NCI-H1694 (cell line): ENCODE data around the gene NDST1.

Experiments used
- DNase-seq: peaks from one replicate; lab custom pipeline; 2025; lab: John Stamatoyannopoulos, UW

The NDST1 gene

GRCh38 chr5:150489360-150490295 is 18.3 kb upstream of the NDST1 start:
- no peak for DNase-seq

- no peak for DNase-seq
These were observed 17.6 kb upstream of the NDST1 start for GRCh38 chr5:150490296-150490669.

- DNase-seq: no peak
These were observed 17.2 kb upstream of the NDST1 start for GRCh38 chr5:150490754-150491153.

DNA sequence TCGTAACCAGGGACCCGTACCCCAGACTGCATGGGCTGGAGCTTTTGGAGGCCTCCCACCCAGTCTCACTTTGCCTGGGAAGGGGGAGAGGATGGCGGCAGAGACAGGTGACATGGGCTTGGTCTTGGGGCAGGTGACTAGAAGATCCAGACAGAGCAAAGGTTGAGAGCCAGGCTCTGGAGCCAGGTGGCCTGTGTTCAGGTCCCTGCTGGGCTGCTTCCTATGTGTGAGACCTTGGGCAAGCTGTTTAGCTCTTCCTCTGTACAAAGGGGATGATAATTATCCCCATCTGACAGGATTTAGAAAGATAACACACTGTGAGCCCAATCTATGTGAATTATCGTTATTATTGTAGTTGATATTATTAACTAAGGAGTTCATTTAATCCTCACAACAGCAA is 16.1 kb upstream of the NDST1 start:
- no peak for DNase-seq

DNA sequence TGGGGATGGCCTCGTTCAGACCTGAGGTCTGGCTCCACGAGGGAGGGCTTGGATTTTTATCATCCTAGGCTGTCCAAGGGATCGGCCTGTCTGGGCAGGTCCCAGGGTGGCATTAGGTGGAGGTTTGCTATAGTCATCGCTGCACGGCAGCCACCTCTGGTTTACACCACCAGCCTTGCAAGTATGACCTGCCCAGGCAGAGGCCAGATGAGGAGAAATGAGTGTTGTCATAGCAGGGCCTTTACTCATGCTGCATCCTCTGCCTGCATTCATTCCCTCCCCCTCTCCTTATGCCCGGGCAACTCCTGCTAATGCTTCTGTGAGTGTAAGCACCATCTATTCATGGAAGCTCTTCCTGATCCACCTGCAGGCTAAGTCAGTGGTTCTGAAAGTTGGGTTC is 15.3 kb upstream of the NDST1 start:
- no peak for DNase-seq

DNA sequence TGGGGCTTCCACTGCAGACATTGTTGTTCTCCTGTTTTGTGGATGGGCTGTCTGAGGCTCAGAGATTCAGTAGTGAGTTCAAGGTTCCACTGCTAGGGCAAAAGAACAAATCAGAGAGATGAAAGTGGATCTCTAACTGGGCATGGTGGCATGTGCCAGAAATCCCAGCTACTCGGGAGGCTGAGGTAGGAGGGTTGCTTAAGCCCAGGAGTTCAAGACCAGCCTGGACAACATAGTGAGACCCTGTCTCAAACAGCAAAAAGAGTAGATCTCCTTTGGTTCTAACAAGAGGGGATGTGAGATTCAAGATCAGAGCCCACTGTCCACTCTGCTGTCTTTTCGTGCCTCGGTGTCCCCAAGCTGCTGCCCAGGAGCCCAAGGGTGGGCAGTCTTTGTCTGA is 11.8 kb upstream of the NDST1 start:
- DNase-seq: no peak

GRCh38 chr5:150496534-150496933 is 11.4 kb upstream of the NDST1 start:
- no peak for DNase-seq

GRCh38 chr5:150497274-150497988 is 10.5 kb upstream of the NDST1 start:
- no peak for DNase-seq

DNA sequence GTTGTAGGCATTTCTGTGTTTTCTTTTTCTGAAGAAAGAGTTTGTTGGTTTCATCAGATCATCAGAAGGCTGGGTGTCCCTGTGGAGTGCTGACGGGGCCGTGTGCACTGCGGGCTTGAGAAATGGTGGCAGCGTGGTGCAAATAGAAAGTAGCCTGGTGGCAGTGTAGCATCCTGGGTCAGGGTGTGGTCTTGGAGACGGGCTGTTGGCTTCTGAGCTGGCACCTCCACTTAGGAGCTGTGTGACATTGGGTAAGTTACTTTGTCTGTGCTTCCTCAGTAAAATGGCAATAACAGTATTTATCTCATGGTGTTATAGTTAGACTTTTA is 10.0 kb upstream of the NDST1 start:
- no peak for DNase-seq

DNA sequence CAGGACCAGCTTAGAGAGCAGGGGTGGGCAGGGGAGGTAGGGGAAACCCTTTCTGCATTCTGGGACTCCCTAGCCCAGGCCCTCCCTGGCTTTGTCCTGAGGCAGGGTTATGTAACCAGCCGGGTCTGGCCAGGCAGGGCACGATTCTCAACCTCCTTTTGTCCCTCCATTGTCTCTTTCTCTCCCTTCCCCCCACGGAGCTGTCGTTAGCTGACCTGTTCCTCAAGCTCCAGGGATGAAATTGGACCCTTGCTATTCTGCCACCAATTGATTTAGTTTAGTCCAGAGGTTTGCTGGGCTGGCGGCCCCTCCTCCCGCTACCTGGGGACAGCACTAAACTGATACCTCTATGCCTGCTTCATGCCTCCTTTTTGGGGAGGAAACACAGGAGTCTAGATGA is 9.4 kb upstream of the NDST1 start:
- DNase-seq: no peak

- DNase-seq: no peak
These were observed 9.0 kb upstream of the NDST1 start for GRCh38 chr5:150498971-150499370.

- no peak for DNase-seq
These were observed 8.4 kb upstream of the NDST1 start for GRCh38 chr5:150499437-150499956.

- no peak for DNase-seq
These were observed 7.5 kb upstream of the NDST1 start for GRCh38 chr5:150500328-150500841.

- DNase-seq: no peak
These were observed 7.0 kb upstream of the NDST1 start for GRCh38 chr5:150500905-150501304.

DNA sequence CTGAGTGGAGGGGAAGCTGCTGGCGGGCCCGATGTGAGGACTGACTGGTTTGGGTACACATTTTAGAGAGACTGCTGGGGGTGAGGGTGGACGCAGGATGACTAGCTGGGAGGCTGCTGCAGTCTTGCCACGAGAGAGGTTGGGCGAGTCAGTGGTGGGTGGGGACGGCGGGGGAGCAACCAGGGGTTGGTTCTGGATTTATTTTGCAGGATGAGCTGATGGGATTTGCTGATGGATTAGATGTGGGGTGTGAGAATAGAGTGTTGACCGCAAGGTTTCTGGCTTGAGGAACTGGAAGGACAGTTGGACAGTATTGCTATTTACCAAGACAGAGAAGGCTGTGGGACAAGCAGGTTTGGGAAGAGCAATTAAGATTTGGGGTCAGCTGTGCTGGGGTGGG is 5.8 kb upstream of the NDST1 start:
- DNase-seq: no peak

DNA sequence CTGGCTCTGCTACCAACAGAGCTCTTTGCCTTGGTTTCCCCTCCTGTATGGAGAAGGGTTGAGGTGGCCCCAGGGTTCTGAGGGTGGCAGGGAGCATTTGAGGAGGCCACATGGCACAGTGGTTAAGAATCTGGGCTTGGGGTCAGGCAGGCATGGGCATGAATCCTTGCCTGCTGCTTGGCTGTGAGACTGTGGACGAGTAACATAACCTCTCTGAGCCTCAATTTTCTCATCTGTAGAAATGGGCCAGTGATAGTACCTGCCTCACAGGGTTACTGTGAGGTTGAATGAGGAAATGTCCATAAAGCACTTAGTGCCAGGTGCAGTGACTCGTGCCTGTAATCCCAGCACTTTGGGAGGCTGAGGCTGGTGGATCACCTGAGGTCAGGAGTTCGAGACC is 5.1 kb upstream of the NDST1 start:
- no peak for DNase-seq

DNA sequence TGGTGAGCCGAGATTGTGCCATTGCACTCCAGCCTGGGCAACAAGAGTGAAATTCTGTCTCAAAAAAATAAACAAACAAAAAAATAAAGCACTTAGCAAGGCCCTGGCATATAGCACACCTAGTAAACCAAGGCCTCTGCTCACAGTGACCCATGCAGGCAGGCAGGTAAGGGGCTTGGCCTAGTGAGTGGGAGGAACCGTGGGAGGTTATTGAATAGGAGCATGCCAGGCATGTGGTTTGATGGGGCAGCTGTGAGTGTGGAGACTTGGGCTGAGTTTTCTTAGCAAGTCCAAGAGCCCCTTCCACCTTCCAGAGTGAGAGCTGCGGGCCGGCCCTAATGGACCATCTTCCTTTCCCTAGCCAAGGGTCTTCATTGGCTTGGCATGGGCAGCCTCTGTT is 4.5 kb upstream of the NDST1 start:
- no peak for DNase-seq

DNA sequence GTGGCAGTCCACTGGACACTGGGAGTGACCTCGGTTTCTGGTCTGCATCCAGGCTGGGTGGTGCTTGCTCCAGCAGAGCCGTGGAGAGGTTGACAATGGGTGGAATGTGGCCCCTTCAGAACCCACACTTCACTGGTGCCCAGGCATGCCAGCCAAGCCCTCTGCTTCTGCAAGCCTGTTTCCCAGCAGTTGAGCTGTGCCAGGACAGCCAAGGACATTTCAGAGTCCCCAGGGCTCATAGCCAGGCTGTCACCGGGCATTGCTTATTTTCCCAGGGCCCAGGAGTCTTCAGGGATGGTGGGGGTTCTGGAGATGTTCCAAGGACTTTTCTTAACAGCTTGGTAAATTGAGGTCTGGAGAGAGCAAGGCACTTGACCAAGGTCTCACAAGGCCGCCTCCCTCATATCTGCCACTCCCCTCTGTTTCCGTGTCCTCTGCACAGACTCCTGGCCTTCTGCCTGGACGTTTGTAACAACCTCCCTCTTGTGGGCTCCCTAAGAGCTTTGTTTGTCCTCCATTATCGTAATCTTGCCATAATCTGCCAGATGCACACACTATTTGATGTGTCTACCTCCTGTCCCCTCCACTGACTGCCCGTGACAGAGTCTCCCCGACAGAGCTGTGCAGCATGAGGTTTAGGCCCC is 3.8 kb upstream of the NDST1 start:
- no peak for DNase-seq

- DNase-seq: no peak
These were observed 2.9 kb upstream of the NDST1 start for GRCh38 chr5:150505041-150505511.

DNA sequence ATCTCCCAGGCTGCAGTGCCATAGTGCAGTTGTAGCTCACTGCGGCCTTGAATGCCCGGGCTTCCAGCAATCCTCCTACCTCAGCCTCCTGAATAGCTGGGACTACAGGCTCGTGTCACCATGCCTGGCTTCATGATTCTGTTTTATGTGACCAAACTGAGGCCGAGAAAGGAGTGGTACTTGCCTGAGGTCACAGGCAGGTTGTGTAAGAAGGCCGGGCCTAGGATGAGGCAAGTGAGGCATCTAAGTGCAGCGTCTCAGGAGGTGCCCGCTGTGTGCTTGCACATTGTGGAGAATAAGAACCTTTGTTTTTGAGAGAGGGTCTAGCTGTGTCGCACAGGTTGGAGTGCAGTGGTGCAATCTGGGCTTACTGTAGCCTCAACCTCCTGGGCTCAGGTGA is 2.1 kb upstream of the NDST1 start:
- no peak for DNase-seq

- DNase-seq: no peak
These were observed 1.1 kb upstream of the NDST1 start for GRCh38 chr5:150506571-150507473.

DNA sequence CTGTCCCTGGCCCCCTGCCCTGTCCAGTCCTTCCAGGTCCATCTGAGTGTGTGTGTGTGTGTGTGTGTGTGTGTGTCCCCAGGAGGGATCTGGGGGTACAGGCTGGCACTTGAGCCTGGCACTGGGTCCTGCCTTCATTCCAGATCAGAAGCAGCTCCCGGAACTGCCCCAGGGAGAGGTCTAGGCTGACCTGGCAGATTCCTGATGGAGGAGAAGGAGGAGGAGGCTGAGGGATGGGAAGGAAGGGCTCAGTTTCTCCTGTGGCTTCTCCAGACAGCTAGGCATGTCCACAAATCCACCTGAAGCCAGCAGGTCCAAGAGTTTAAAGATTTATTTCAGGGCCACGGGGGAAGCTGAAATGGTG is 328 bp downstream of the NDST1 start:
- DNase-seq: no peak
